ENCODE measurements around the gene POU6F2.

GRCh38 chr7:39044489-39044888 lies 66.8 kb downstream of the POU6F2 start:
- TF ChIP-seq, protein P1, sequence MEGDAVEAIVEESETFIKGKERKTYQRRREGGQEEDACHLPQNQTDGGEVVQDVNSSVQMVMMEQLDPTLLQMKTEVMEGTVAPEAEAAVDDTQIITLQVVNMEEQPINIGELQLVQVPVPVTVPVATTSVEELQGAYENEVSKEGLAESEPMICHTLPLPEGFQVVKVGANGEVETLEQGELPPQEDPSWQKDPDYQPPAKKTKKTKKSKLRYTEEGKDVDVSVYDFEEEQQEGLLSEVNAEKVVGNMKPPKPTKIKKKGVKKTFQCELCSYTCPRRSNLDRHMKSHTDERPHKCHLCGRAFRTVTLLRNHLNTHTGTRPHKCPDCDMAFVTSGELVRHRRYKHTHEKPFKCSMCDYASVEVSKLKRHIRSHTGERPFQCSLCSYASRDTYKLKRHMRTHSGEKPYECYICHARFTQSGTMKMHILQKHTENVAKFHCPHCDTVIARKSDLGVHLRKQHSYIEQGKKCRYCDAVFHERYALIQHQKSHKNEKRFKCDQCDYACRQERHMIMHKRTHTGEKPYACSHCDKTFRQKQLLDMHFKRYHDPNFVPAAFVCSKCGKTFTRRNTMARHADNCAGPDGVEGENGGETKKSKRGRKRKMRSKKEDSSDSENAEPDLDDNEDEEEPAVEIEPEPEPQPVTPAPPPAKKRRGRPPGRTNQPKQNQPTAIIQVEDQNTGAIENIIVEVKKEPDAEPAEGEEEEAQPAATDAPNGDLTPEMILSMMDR (IDR thresholded peaks at IDR 0.05) = no peak
- TF ChIP-seq POLR2AphosphoS5 (IDR thresholded peaks at IDR 0.05) (no peak), EP300 (IDR thresholded peaks at IDR 0.05) (no peak), POLR2A (IDR thresholded peaks at IDR 0.05) (no peak)
